Activated T-helper 2 cell treated with anti-CD3 and anti-CD28 coated beads, Interferon-gamma antibody, Interleukin-2, Interleukin-4, amounts not matched to agents 10 μg/mL and 5 μg/mL and 100 μg/mL, durations not matched to agents 14 hours and 24 hours and 36 hours (primary cell): ENCODE results near the gene WIPF1. TPM values are rescaled to one million over a fixed set of nuclear protein-coding genes. Genes with fewer than 3 reads are reported as not detected.
A peak's percentile ranks its signal among the peaks of the same experiment; 100 is the strongest.
"Not testable (repeated sequence)": the region's sequence is repeated elsewhere in the genome, so short reads cannot be mapped to it uniquely, and the experiment has no call there.

ENCODE experiments used
- DNase-seq: peaks from one replicate; pipeline ENCODE4 v3.0.0; 2021; ENCODE audit warnings: low spot score
- H3K27ac Mint-ChIP-seq: one replicate; pipeline ENCODE4 v1.8.0; 2021; ENCODE audit warnings: mixed read lengths
- H3K27me3 Mint-ChIP-seq: one replicate; pipeline ENCODE4 v1.8.0; 2021; ENCODE audit warnings: low read depth, mixed read lengths
- H3K36me3 Mint-ChIP-seq: one replicate; pipeline ENCODE4 v1.8.0; 2021; ENCODE audit warnings: low read depth, mixed read lengths
- H3K4me1 Mint-ChIP-seq: one replicate; pipeline ENCODE4 v1.8.0; 2021; ENCODE audit warnings: low read depth, mixed read lengths
- H3K4me3 Mint-ChIP-seq: one replicate; pipeline ENCODE4 v1.8.0; 2021; ENCODE audit warnings: low read depth, mild to moderate bottlenecking, moderate library complexity, mixed read lengths
- H3K9me3 Mint-ChIP-seq: one replicate; pipeline ENCODE4 v1.8.0; 2021; ENCODE audit warnings: mixed read lengths
- intact Hi-C: fragments of 100-400 bp; cut with micrococcal nuclease; formaldehyde crosslinking; loops from one replicate; pipeline ENCODE4 v1.15.1; 2023
- total RNA-seq: library from RNA; stranded (reverse); gene quantifications from 2 replicates; pipeline ENCODE4 v1.2.3, GENCODE V29; 2022

Gene WIPF1
- total RNA-seq, 1 donor from 2014 or later, result 287 TPM

GRCh38 chr2:174554529-174555150 lies 43.0 kb downstream of the WIPF1 start:
- H3K27me3 Mint-ChIP-seq, result no peaks in the 10 kb centered on the region
- peaks cover 21% of the 10 kb centered on the region for H3K4me1 Mint-ChIP-seq
- H3K9me3 Mint-ChIP-seq, result peaks cover 7% of the 10 kb centered on the region
- intact Hi-C loops, result no loop called here
- no peak overlapping the region for H3K27ac Mint-ChIP-seq
- DNase-seq, result no peak
- H3K4me3 Mint-ChIP-seq, result no peak overlapping the region
- peaks cover 36% of the 10 kb centered on the region for H3K36me3 Mint-ChIP-seq

DNA sequence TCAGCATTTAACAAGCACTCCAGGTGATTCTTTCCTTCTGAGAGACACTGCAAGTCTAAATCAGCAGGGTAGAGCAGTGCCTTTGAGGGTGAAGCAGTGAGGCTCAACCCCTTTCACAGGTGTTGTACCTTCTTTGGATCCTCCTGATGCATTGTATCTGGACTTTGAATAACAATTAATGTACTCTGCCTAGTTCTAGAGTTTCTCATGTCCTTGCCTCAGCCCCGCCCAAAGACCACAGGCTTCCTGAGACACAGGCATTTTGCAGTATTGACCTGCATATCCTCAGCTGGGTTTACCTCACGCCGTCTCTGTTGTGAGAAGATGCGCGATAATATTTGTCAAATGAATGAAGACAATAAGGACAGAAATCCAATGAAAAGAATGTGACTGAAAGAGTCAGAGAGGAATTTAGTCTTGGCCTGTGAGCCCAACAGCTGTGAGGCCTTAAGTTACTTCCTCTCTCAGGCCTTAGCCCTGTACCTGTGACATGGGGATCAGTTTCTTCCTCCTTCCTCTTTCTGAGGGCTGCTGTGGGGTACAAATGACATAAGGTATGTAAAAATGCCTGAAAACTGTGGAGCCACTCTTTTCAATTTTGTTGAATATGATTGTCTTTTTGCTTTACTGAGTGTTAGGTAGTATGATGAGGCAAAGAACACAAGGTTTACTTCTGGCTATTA lies 43.7 kb downstream of the WIPF1 start:
- Mint-ChIP-seq H3K4me3 (no peak overlapping the region), H3K4me1 (peaks cover 21% of the 10 kb centered on the region)

GRCh38 chr2:174552880-174553279 lies 44.7 kb downstream of the WIPF1 start:
- peaks cover 21% of the 10 kb centered on the region for H3K4me1 Mint-ChIP-seq
- peaks cover 7% of the 10 kb centered on the region for H3K9me3 Mint-ChIP-seq
- no peak for DNase-seq
- H3K36me3 Mint-ChIP-seq, result peaks cover 24% of the 10 kb centered on the region
- no peak overlapping the region for H3K4me3 Mint-ChIP-seq
- intact Hi-C loops, result no loop called here
- H3K27ac Mint-ChIP-seq, result no peak overlapping the region
- H3K27me3 Mint-ChIP-seq, result no peaks in the 10 kb centered on the region

More for the DNA sequence above, 43.7 kb downstream of the WIPF1 start:
- Mint-ChIP-seq H3K27me3 (no peaks in the 10 kb centered on the region), H3K9me3 (peaks cover 7% of the 10 kb centered on the region), H3K27ac (peak overlapping the region; percentile 36), H3K36me3 (peaks cover 32% of the 10 kb centered on the region)
- no peak for DNase-seq
- intact Hi-C loops, result no loop called here

DNA sequence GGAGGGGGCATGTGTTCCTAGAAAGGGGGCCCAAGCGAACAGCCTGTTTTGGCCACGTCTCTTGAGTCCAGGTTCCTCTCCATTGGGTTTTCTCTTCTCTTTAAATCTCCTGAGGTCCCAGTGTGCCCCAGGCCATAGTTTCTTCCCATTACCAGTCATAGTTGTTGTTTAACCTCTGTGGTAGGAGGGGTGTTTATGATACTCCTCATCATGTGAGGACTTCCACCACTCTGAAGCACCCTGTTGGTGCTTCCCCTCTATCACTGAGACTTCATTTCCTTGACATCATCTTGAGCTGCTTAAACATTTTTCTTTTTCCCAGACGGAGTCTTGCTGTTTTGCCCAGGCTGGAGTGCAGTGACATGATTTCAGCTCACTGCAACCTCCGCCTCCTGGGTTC lies 45.9 kb downstream of the WIPF1 start:
- no peak overlapping the region for H3K4me3 Mint-ChIP-seq
- peaks cover 21% of the 10 kb centered on the region for H3K4me1 Mint-ChIP-seq
- no peak overlapping the region for H3K27ac Mint-ChIP-seq
- no peaks in the 10 kb centered on the region for H3K27me3 Mint-ChIP-seq
- peaks cover 7% of the 10 kb centered on the region for H3K9me3 Mint-ChIP-seq
- H3K36me3 Mint-ChIP-seq, result peaks cover 24% of the 10 kb centered on the region
- intact Hi-C loops, result no loop called here
- DNase-seq, result no peak

- H3K4me3 Mint-ChIP-seq, H3K27ac Mint-ChIP-seq, intact Hi-C loops, DNase-seq, H3K9me3 Mint-ChIP-seq, H3K27me3 Mint-ChIP-seq, H3K36me3 Mint-ChIP-seq, H3K4me1 Mint-ChIP-seq: not testable (repeated sequence)
These were observed 49.0 kb downstream of the WIPF1 start for GRCh38 chr2:174548646-174549045.

DNA sequence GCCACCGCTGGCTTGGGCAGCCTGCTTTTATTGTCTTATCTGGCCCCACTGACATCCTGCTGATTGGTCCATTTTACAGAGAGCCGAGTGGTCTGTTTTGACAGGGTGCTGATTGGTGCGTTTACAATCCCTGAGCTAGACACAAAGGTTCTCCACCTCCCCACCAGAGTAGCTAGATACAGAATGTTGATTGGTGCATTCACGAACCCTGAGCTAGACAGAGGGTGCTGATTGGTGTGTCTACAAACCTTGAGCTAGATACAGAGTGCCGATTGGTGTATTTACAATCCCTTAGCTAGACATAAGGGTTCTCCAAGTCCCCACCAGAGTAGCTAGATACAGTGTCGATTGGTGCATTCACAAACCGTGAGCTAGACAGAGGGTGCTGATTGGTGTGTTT lies 49.6 kb downstream of the WIPF1 start:
- H3K27ac Mint-ChIP-seq, H3K4me3 Mint-ChIP-seq, H3K36me3 Mint-ChIP-seq, DNase-seq, intact Hi-C loops, H3K4me1 Mint-ChIP-seq, H3K27me3 Mint-ChIP-seq, H3K9me3 Mint-ChIP-seq: not testable (repeated sequence)

DNA sequence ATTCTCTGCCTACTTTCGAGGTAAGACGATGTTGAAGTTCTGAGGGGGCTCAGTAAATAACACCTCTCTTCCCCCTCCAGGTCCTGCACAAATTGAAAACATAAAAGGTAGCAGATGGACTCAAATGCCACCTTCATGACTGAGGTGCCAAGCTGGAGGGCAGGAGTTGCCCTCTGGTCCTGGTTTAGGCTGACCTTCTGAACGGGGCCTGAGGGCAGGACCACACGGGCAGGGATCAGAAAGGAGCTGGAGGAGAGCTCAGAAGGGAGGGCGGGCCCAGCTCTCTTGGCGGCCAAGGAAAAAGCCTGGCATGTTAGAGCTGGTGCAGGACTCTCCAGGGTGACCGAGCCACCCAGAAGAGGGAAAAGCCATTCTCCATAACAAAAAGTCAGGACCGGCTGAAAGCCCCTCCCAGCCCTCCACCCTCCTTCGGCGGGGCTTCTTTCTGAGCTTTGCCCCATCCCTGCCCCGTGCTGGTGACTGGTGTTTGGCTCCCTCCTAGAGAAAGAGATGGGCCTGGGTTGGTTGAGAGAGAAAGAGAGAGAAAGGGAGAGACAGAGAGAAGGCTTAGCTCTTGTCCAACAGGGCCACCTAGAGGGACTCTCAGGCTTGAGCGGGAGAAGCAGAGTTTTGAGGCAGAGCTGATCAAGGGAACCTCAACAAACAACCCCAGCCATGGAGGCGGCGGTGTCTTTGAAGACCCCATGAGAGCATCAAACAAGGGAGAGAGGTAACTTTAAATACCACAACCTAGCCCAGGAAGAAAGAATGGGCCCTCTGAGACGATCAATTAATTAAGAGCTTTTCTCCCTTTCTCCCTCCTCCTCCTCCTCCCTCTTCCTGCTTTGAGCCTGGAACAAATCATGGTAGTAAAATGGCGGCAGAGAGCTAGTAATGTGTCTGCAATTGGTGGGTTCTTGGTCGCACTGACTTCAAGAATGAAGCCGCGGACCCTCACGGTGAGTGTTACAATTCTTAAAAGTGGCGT lies 50.8 kb downstream of the WIPF1 start:
- H3K4me1 Mint-ChIP-seq, result peaks cover 2% of the 10 kb centered on the region
- H3K9me3 Mint-ChIP-seq, result no peaks in the 10 kb centered on the region
- no peaks in the 10 kb centered on the region for H3K36me3 Mint-ChIP-seq
- peaks cover 8% of the 10 kb centered on the region for H3K27me3 Mint-ChIP-seq
- intact Hi-C loops, result loop anchor here (1.0 kb wide), 1 partner anchor 85 kb away; no protein-coding TSS in a partner anchor
- no peak overlapping the region for H3K27ac Mint-ChIP-seq
- peak; percentile 31 for DNase-seq
- no peak overlapping the region for H3K4me3 Mint-ChIP-seq

GRCh38 chr2:174545240-174545639 lies 52.4 kb downstream of the WIPF1 start:
- peaks cover 2% of the 10 kb centered on the region for H3K4me1 Mint-ChIP-seq
- peaks cover 8% of the 10 kb centered on the region for H3K27me3 Mint-ChIP-seq
- intact Hi-C loops, result no loop called here
- H3K4me3 Mint-ChIP-seq, result no peak overlapping the region
- no peak for DNase-seq
- H3K27ac Mint-ChIP-seq, result no peak overlapping the region
- no peaks in the 10 kb centered on the region for H3K9me3 Mint-ChIP-seq
- H3K36me3 Mint-ChIP-seq, result no peaks in the 10 kb centered on the region

- Mint-ChIP-seq H3K9me3 (no peaks in the 10 kb centered on the region), H3K27me3 (peaks cover 8% of the 10 kb centered on the region), H3K36me3 (no peaks in the 10 kb centered on the region), H3K4me3 (no peak overlapping the region), H3K27ac (no peak overlapping the region), H3K4me1 (peaks cover 2% of the 10 kb centered on the region)
- DNase-seq, result no peak
- intact Hi-C loops, result no loop called here
These were observed 52.8 kb downstream of the WIPF1 start for GRCh38 chr2:174544802-174545201.

- no peak overlapping the region for H3K4me3 Mint-ChIP-seq
- intact Hi-C loops, result no loop called here
- H3K36me3 Mint-ChIP-seq, result no peaks in the 10 kb centered on the region
- H3K27ac Mint-ChIP-seq, result no peak overlapping the region
- DNase-seq, result no peak
- peaks cover 2% of the 10 kb centered on the region for H3K4me1 Mint-ChIP-seq
- H3K9me3 Mint-ChIP-seq, result no peaks in the 10 kb centered on the region
- H3K27me3 Mint-ChIP-seq, result peaks cover 8% of the 10 kb centered on the region
These were observed 53.4 kb downstream of the WIPF1 start for GRCh38 chr2:174544156-174544555.

DNA sequence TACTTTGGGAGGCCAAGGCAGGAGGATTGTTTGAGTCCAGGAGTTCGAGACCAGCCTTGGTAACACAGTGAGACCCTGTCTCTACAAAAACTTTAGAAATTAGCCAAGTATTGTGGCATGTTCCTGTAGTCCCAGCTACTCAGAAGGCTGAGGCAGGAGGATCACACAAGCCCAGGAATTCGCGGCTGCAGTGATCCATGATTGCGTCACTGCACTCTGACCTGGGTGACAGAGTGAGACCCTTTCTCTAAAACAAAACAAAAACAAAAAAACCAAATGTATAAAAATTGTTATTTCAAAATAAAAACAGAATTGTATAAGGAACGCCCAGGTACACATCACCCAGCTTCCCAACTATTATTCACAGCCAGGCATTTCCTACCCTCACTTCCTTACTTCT lies 56.7 kb downstream of the WIPF1 start:
- intact Hi-C loops, result no loop called here
- Mint-ChIP-seq H3K4me3 (no peak overlapping the region), H3K36me3 (no peaks in the 10 kb centered on the region), H3K27ac (no peak overlapping the region), H3K4me1 (peaks cover 2% of the 10 kb centered on the region), H3K9me3 (no peaks in the 10 kb centered on the region), H3K27me3 (peaks cover 12% of the 10 kb centered on the region)
- no peak for DNase-seq

- Mint-ChIP-seq H3K27me3 (peaks cover 6% of the 10 kb centered on the region), H3K27ac (no peak overlapping the region), H3K4me1 (no peaks in the 10 kb centered on the region), H3K4me3 (no peak overlapping the region), H3K9me3 (no peaks in the 10 kb centered on the region), H3K36me3 (no peaks in the 10 kb centered on the region)
- DNase-seq, result no peak
- intact Hi-C loops, result no loop called here
These were observed 61.6 kb downstream of the WIPF1 start for GRCh38 chr2:174535757-174536703.
